WERI-Rb-1 (cell line): ENCODE data around the gene ANKH.

Experiments
- DNase-seq: peaks from one replicate; pipeline ENCODE4 v3.0.0-alpha.2; 2020
- H3K27ac ChIP-seq: fragments of 250-450 bp; sonication (Bioruptor Pico); 2 replicates; pipeline ENCODE4 v1.5.1; 2020; ENCODE audit warnings: mild to moderate bottlenecking, moderate library complexity
- H3K27me3 ChIP-seq: fragments of 250-450 bp; sonication (Bioruptor Pico); 2 replicates; pipeline ENCODE4 v1.5.1; 2021; ENCODE audit warnings: mild to moderate bottlenecking, low read depth, moderate library complexity; ENCODE audit not compliant: insufficient read depth, severe bottlenecking
- H3K36me3 ChIP-seq: fragments of 250-450 bp; sonication (Bioruptor Pico); 2 replicates; pipeline ENCODE4 v1.5.1; 2020; ENCODE audit warnings: mild to moderate bottlenecking, moderate library complexity
- H3K4me3 ChIP-seq: 2 replicates; pipeline ENCODE4 v1.5.1; 2011; ENCODE audit warnings: low read depth, mild to moderate bottlenecking, control low read depth, low read length
- H3K9me3 ChIP-seq: fragments of 250-450 bp; sonication (Bioruptor Pico); 2 replicates; pipeline ENCODE4 v1.5.1; 2021; ENCODE audit warnings: mild to moderate bottlenecking, moderate library complexity; ENCODE audit not compliant: severe bottlenecking
- TF ChIP-seq, protein P1 (sequence below): IDR thresholded peaks from 2 replicates; pipeline ENCODE4 v1.5.1; 2011; ENCODE audit warnings: low read depth, mild to moderate bottlenecking, control low read depth, inconsistent platforms, low read length

Gene ANKH

DNA sequence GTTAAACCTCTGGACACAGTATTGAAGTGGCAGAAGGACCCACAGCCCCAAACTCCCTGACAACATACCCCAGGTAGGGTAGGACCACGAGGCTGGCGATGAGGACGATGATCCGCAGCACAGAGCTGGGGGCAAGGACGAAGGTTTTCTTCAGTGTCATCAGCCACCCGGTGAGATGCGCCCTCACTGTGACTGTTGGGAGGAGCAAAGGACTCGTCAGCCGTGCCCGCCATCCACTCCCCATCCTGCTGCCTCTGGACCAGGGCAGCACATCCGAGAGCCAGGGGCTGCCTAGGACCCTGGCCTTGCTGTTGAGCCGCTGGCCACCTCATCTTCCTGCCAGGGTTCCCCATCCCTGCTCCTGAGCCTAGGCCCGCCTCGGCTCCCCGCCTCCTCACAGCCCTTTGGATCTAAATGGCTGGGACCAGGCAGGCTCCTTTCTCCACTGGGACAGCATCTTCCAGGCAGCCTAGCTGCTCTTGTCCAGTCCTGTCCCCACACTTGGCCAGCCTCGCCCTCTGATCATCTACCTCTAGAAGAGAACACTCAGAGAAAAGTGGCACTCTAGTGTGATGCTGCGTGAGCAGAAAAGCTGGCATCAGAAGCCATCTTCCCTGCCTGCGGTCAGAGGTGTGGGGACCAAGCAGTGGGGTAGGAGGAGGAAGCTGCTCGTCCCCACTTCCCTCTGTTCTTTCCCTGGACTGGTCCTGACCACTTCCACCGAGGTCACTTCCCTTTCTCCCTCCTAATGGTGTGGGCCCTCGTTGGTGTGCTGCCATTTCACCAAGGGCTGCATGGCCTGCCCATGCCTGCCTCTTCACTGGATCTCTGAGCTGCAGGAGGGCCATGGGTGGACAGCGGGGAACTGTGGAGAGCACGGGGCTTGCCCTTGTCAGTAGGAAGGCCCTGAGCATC is 157.8 kb downstream of the ANKH start:
- TF ChIP-seq, protein P1, sequence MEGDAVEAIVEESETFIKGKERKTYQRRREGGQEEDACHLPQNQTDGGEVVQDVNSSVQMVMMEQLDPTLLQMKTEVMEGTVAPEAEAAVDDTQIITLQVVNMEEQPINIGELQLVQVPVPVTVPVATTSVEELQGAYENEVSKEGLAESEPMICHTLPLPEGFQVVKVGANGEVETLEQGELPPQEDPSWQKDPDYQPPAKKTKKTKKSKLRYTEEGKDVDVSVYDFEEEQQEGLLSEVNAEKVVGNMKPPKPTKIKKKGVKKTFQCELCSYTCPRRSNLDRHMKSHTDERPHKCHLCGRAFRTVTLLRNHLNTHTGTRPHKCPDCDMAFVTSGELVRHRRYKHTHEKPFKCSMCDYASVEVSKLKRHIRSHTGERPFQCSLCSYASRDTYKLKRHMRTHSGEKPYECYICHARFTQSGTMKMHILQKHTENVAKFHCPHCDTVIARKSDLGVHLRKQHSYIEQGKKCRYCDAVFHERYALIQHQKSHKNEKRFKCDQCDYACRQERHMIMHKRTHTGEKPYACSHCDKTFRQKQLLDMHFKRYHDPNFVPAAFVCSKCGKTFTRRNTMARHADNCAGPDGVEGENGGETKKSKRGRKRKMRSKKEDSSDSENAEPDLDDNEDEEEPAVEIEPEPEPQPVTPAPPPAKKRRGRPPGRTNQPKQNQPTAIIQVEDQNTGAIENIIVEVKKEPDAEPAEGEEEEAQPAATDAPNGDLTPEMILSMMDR, result no peak
- DNase-seq, result no peak
- Histone ChIP-seq H3K9me3 (no peaks in the 10 kb centered on the region), H3K36me3 (peaks cover 95% of the 10 kb centered on the region), H3K27me3 (no peaks in the 10 kb centered on the region), H3K4me3 (no peak overlapping the region), H3K27ac (no peak overlapping the region)

DNA sequence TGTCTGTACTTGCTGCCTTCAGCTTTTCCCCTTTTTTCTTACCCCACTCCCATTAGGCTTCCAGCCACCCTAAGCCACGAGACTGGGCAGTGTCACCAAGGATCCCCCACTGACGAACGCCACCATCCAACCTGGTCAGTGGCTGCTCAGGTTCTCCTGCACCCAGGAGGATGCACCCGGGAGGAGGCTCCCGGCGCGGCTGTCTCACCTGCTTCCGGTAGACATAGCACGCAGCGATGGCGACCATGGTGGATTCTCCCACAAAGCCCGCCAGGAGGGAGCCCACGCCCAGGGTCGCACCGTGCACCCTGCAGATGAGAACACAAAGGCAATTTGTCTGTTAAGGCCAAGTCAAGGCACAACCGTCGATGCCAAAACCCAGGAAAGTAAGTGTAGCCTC is 158.9 kb downstream of the ANKH start:
- TF ChIP-seq, protein P1, result no peak
- Histone ChIP-seq H3K4me3 (no peak overlapping the region), H3K9me3 (no peaks in the 10 kb centered on the region), H3K27ac (no peak overlapping the region), H3K36me3 (peaks cover 98% of the 10 kb centered on the region), H3K27me3 (no peaks in the 10 kb centered on the region)
- no peak for DNase-seq

DNA sequence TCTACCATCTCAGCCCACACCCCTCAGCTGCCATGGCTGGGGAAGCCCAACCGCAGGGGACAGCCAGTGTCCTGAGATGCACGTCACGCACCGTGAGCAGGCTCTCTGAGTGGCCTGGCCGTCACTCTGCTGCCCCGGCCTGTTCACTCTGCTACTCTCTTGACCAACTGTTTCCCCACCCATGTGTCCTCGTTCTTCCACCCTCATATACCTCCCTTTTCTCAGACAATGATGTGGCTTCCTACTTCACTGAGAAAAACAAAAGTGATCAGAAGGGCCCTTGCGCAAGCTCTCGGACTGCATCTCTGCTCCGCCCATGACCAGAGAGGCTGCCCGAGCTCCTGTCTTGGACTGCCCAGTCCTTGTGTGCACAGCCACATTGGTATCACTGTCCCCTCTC is 159.4 kb downstream of the ANKH start:
- no peak overlapping the region for H3K27ac ChIP-seq
- TF ChIP-seq, protein P1, result no peak
- no peak overlapping the region for H3K4me3 ChIP-seq
- no peaks in the 10 kb centered on the region for H3K27me3 ChIP-seq
- no peaks in the 10 kb centered on the region for H3K9me3 ChIP-seq
- no peak for DNase-seq
- peaks cover 99% of the 10 kb centered on the region for H3K36me3 ChIP-seq

DNA sequence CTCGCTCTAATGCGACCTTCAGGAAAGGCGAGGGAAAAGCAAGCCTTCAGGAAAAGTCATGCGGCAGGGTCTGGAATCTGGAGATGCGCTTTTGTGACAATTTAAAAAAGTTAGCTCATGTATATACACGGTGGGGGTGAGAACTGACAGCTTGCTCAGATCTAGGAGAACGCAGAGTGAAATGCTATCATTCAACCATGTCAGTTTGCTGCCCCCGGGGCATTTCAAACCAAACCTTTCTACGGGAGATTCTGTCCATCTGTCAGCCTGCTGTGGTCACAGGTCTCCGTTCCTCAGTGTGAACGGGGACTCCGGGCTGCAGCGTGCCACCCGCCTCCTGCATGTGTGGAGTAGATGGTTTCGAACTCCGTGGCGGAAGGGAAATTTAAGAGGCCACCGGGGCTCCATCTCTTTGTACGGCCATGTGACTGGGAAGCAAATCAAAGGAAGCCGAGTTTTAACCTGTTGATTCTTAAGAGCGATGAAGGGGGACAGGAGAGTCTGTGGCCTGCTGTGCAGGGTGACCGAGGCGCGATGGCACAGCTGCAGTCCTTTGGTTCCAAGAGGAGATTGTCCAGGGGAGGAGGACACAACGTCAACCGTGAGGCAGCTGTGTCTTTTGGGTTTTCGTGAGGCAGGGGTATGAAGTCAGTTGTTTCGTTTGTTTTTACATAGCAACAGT is 161.1 kb downstream of the ANKH start:
- Histone ChIP-seq H3K4me3 (no peak overlapping the region), H3K27me3 (no peaks in the 10 kb centered on the region), H3K9me3 (no peaks in the 10 kb centered on the region), H3K36me3 (peaks cover 93% of the 10 kb centered on the region), H3K27ac (no peak overlapping the region)
- TF ChIP-seq, protein P1, result no peak
- DNase-seq, result no peak

DNA sequence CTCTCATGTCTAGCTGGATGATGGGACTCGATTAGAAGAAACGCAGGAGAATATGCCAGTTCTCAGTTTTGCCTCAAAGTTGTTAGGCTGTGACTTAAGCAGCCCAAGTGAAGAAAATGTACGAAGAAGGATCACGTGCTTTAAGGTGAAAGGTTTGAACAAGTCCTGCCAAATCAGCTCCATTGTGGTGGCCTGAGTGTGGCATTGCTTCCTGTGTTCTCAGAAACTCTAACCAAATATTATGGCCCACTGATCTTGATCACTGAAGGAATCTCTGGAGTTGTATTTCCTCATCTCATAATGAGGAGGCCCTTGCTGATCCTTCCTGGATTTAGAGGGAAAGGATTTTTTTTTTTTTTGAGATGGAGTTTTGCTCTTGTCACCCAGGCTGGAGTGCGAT is 163.0 kb downstream of the ANKH start:
- TF ChIP-seq, protein P1, result no peak

More for the DNA sequence above, 163.0 kb downstream of the ANKH start:
- H3K4me3 ChIP-seq, result no peak overlapping the region
- H3K27ac ChIP-seq, result no peak overlapping the region
- no peaks in the 10 kb centered on the region for H3K27me3 ChIP-seq
- H3K9me3 ChIP-seq, result no peaks in the 10 kb centered on the region
- no peak for DNase-seq
- H3K36me3 ChIP-seq, result peaks cover 90% of the 10 kb centered on the region
